Right renal pelvis (tissue), 4 donors: ENCODE data around the gene RETREG2. TPM values are rescaled to one million over a fixed set of nuclear protein-coding genes. Genes with fewer than 3 reads are reported as not detected.

Source experiments
- DNase-seq, 4 donors: peaks; one replicate each; pipeline ENCODE4 v3.0.0-alpha.2; 2013; ENCODE audit warnings: low read depth in 4 of 4, low spot score in 3 of 4, missing footprints in 1 of 4
- polyA plus RNA-seq, 4 donors: library from polyadenylated mRNA; unstranded; fragments of 120-200 nt; gene quantifications; one replicate each; pipeline ENCODE4 v1.2.1, GENCODE V29; 2013; ENCODE audit not compliant: insufficient read length in 4 of 4

Gene RETREG2
- polyA plus RNA-seq, 4 donors: 110 to 129 (median 121) TPM

- DNase-seq: no peak
These were observed 34.9 kb downstream of the RETREG2 start for GRCh38 chr2:219213026-219213415.

DNA sequence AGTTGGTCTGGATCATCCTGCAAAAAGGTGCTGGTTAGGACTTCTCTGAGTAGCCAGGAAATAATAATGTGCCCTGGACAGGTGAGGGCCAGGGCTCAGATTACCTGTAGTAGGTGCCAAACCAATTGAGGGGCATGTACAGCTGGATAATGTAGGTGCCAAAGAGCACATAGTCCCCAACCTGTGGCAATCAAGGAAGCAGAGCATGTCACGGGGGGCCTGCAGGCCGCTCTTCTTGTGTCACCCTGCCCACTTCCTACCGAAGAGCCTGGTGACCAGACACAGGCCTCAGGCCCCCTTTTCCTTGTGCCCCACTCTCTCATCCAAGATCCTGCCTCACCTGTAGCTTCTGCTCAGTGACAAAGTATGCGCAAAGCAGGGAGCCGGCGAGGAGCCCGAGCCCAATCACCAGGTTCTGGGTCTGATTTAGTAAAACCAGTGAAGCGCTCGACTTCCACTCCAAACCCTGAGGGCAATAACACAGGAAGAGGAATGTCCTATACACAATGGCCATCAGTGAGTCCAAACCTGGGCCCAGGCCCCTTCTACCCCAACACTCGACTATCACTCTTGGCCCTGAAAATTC, 35.5 kb downstream of the RETREG2 start:
- no peak for DNase-seq

- DNase-seq: no peak
These were observed 36.1 kb downstream of the RETREG2 start for GRCh38 chr2:219214141-219214540.

- no peak for DNase-seq
These were observed 36.7 kb downstream of the RETREG2 start for GRCh38 chr2:219214786-219215185.

DNA sequence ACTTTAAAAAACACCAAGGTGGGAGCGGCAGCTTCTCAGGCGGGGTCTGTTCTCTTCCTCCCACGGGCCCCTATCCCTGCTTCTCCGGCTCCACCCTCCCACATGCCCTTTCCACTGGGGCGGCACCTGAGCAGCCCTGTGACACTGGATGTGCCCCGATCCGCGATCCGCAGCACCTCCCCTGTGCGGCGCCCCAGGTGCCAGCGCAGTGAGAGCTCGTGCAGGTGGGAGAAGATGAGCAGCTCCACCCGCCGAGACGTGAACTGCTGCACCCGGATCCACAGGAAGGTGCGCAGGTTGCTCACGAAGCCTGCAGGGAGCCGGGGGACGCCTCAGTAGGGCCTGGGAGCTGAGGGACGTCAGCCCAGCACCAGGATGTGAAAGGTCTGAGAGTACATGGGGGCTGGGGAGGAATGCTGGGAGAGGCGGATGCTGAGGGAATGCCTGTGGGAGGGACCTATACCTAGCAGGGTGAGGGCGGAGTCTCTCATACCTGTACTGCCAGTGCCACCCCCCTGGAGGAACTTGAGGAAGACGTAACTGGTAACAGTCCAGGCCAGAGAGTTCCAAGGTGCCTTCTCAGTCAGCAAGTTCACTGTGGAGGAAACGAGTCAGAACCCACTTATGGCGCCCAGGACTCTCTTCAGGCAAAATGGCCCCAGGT, 37.9 kb downstream of the RETREG2 start:
- DNase-seq: no peak

GRCh38 chr2:219216535-219216915, 38.5 kb downstream of the RETREG2 start:
- no peak for DNase-seq

- no peak for DNase-seq
These were observed 40.2 kb downstream of the RETREG2 start for GRCh38 chr2:219218217-219218731.

- peak; percentile 86 to 91 (median 88) for DNase-seq
These were observed 40.9 kb downstream of the RETREG2 start, which contains the start of gene ABCB6 for GRCh38 chr2:219218732-219219701. ABCB6 (minus strand) TSS chr2:219218958; CDS start chr2:219218673, 285 bp downstream.

GRCh38 chr2:219219784-219220532, 41.9 kb downstream of the RETREG2 start:
- no peak for DNase-seq

DNA sequence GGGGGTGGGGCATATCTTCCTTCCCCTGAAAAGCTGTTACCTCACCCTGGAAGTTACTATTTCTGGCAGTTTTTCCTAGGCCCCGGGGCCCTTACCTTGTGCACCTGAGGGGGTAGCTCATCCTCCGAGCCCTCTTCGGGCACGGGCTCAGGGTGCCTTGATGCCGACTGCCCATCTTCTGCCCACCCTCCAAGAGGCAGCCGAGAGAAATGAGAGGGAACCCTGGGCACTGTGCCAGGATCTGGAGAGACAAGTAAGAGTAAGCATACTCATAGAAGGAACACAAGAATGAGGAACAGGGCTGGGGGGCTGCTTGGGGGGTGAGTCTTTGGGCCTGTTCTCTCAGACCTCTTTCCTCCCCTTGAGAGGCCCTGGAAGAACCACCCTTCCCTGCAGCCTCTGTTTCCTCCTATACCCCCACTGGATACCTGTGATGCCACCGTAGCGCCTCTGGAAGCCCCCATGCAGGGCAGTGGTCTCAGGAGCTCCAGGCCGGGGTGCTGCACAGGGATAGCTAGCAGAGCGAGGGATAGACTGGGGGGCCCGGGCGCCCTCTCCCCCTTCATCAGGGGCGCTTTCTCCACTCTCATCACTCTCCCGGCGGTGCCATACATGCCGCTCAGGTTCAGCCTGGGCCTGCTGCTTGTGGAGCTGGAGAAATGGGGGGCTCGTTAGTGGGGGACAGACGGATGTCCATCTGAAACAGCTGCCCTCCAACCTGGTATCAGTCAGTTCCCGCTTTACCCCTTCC, 42.8 kb downstream of the RETREG2 start:
- DNase-seq: no peak

- DNase-seq: no peak
These were observed 44.0 kb downstream of the RETREG2 start for GRCh38 chr2:219221957-219222518.

GRCh38 chr2:219223831-219224610, 45.9 kb downstream of the RETREG2 start:
- DNase-seq: no peak

- no peak for DNase-seq
These were observed 47.3 kb downstream of the RETREG2 start for GRCh38 chr2:219225350-219225749.

GRCh38 chr2:219228041-219228910, 50.2 kb downstream of the RETREG2 start:
- no peak for DNase-seq

GRCh38 chr2:219228911-219229304, 50.8 kb downstream of the RETREG2 start:
- DNase-seq: no peak

DNA sequence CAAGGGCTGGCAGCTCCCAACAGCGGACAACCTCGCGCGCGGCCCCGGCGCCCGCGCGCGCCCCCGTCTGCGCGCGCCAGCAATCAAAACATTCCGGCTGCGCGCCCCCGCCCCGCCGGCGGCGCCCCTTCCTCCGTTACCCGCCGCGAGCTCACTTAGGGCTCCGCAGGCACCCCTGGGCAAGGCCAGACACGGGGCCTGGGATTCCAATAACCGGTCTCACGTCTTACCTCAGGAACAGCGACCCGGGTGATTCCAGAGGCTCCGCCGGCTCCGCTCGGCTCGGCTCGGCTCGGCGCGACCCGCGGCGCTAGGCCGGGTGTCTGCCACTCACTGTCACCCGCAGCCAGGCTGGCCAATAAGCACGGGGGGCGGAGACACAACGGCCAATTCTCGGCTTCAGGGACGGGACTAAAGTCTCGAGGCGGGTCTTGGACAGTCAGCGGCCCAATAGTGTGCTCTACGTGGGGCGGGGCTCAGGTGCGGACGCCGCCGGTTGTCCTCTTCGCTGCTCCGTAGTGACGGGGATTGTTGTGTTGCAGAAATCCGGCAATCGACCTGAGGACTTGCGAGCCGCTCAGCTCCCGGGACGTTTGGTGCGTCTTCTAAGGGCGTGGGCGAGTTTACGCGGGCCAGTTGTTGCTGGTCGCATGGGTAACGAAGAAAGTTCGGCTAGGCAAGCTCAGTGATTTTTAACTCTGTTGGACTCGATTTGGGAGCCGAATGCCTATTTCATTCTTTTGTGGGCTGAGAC, 51.4 kb downstream of the RETREG2 start, which contains the start of the genes ANKZF1 and ATG9A:
ANKZF1 (plus strand) TSS at position 502 of the 754 bp plus-strand sequence. CDS start 452 bp downstream, outside the sequence.
ATG9A (minus strand) TSS at position 332 of the 754 bp plus-strand sequence. CDS start 1,612 bp downstream, outside the sequence.
- DNase-seq: peak; percentile 90 to 98 (median 96)
